DMS 273 (cell line): ENCODE measurements around the gene SLC2A4RG.

ENCODE experiments used
- DNase-seq: peaks from one replicate; lab custom pipeline; 2025; ENCODE audit not compliant: unreplicated experiment; lab: John Stamatoyannopoulos, UW

SLC2A4RG gene

GRCh38 chr20:63739130-63740069, at the start of gene SLC2A4RG:
TSS of gene SLC2A4RG (plus strand) at chr20:63739776. CDS start at chr20:63739913, 137 bp downstream.
- DNase-seq = peak; percentile 94

- no peak for DNase-seq
Observed at GRCh38 chr20:63690003-63690897, 49.3 kb upstream of the SLC2A4RG start.

GRCh38 chr20:63690898-63691710, 48.5 kb upstream of the SLC2A4RG start:
- DNase-seq = peak; percentile 44

- DNase-seq = no peak
Observed at GRCh38 chr20:63691711-63692435, 47.7 kb upstream of the SLC2A4RG start.

- DNase-seq = peak; percentile 53
Observed at GRCh38 chr20:63692436-63693082, 47.0 kb upstream of the SLC2A4RG start.

GRCh38 chr20:63693083-63693732, 46.4 kb upstream of the SLC2A4RG start:
- no peak for DNase-seq

GRCh38 chr20:63693733-63694583, 45.6 kb upstream of the SLC2A4RG start:
- no peak for DNase-seq

- DNase-seq = no peak
Observed at GRCh38 chr20:63694584-63695423, 44.8 kb upstream of the SLC2A4RG start.

GRCh38 chr20:63695424-63696305, 43.9 kb upstream of the SLC2A4RG start:
- no peak for DNase-seq

GRCh38 chr20:63696306-63696627, 43.3 kb upstream of the SLC2A4RG start:
- peak; percentile 64 for DNase-seq

- peak; percentile 64 for DNase-seq
Observed at GRCh38 chr20:63696628-63697356, 42.8 kb upstream of the SLC2A4RG start, which contains the start of gene TNFRSF6B. TSS of gene TNFRSF6B (plus strand) at chr20:63696652. CDS start at chr20:63696768, 116 bp downstream.

- peak; percentile 55 for DNase-seq
Observed at GRCh38 chr20:63697357-63697867, 42.2 kb upstream of the SLC2A4RG start.

- DNase-seq = no peak
Observed at GRCh38 chr20:63697868-63698545, 41.6 kb upstream of the SLC2A4RG start.

GRCh38 chr20:63698739-63699465, 40.7 kb upstream of the SLC2A4RG start:
- DNase-seq = peak; percentile 66
